Nucleus accumbens (tissue), 56 donors: ENCODE measurements around the gene ACTR1B.
A peak's percentile ranks its signal among the peaks of the same experiment; 100 is the strongest.
"Not testable (repeated sequence)": the region's sequence is repeated elsewhere in the genome, so short reads cannot be mapped to it uniquely, and the experiment has no call there.

Source experiments
- DNase-seq, 56 donors: peaks; one replicate each; lab custom pipeline; 2025; lab: John Stamatoyannopoulos, UW

Gene ACTR1B

GRCh38 chr2:97663962-97664635 lies at the start of gene ACTR1B:
TSS of gene ACTR1B (minus strand) at chr2:97664044. CDS start at chr2:97663890, 154 bp downstream.
- peak; percentile 83 to 99 (median 97) for DNase-seq

GRCh38 chr2:97712693-97713295 lies 49.0 kb upstream of the ACTR1B start:
- DNase-seq: no peak

GRCh38 chr2:97712175-97712574 lies 48.3 kb upstream of the ACTR1B start:
- DNase-seq: not testable (repeated sequence)

GRCh38 chr2:97711394-97711711 lies 47.5 kb upstream of the ACTR1B start:
- DNase-seq: no peak

GRCh38 chr2:97708608-97709007 lies 44.8 kb upstream of the ACTR1B start:
- no peak for DNase-seq

- no peak for DNase-seq
Measured at GRCh38 chr2:97708048-97708380, 44.2 kb upstream of the ACTR1B start.

- DNase-seq: no peak
Measured at GRCh38 chr2:97707362-97708047, 43.7 kb upstream of the ACTR1B start.

- no peak for DNase-seq
Measured at GRCh38 chr2:97706708-97707345, 43.0 kb upstream of the ACTR1B start.

- no peak for DNase-seq
Measured at GRCh38 chr2:97706112-97706511, 42.3 kb upstream of the ACTR1B start.

GRCh38 chr2:97704989-97705388 lies 41.1 kb upstream of the ACTR1B start:
- no peak for DNase-seq

- no peak for DNase-seq
Measured at GRCh38 chr2:97703741-97704140, 39.9 kb upstream of the ACTR1B start.

GRCh38 chr2:97702731-97703470 lies 39.1 kb upstream of the ACTR1B start:
- DNase-seq: no peak

- DNase-seq: no peak
Measured at GRCh38 chr2:97701851-97702465, 38.1 kb upstream of the ACTR1B start.

- no peak for DNase-seq
Measured at GRCh38 chr2:97701186-97701585, 37.3 kb upstream of the ACTR1B start.

GRCh38 chr2:97699765-97700444 lies 36.1 kb upstream of the ACTR1B start:
- DNase-seq: peak in 33 of 56 donors; percentile 2 to 72 (median 21)

- no peak for DNase-seq
Measured at GRCh38 chr2:97698530-97698929, 34.7 kb upstream of the ACTR1B start.

GRCh38 chr2:97697252-97698235 lies 33.7 kb upstream of the ACTR1B start:
- DNase-seq: peak in 54 of 56 donors; percentile 25 to 96 (median 80)

GRCh38 chr2:97695744-97696143 lies 31.9 kb upstream of the ACTR1B start:
- no peak for DNase-seq

- no peak for DNase-seq
Measured at GRCh38 chr2:97693476-97693875, 29.6 kb upstream of the ACTR1B start.
